Activated naive CD8-positive, alpha-beta T cell (primary cell): ENCODE measurements around the gene OR10P1.
"Not testable (repeated sequence)": the region's sequence is repeated elsewhere in the genome, so short reads cannot be mapped to it uniquely, and the experiment has no call there.

Experiments used
- H3K27ac Mint-ChIP-seq: one replicate; pipeline ENCODE4 v1.8.0; 2021; ENCODE audit warnings: mixed read lengths
- H3K27me3 Mint-ChIP-seq: one replicate; pipeline ENCODE4 v1.8.0; 2021; ENCODE audit warnings: mixed read lengths
- H3K36me3 Mint-ChIP-seq: one replicate; pipeline ENCODE4 v1.8.0; 2021; ENCODE audit warnings: mixed read lengths
- H3K4me1 Mint-ChIP-seq: one replicate; pipeline ENCODE4 v1.8.0; 2021; ENCODE audit warnings: low read depth, mixed read lengths
- H3K4me3 Mint-ChIP-seq: one replicate; pipeline ENCODE4 v1.8.0; 2021; ENCODE audit warnings: mild to moderate bottlenecking, mixed read lengths
- H3K9me3 Mint-ChIP-seq: one replicate; pipeline ENCODE4 v1.8.0; 2021; ENCODE audit warnings: low read depth, mixed read lengths

Gene OR10P1

GRCh38 chr12:55636853-55637252, at the start of gene OR10P1:
TSS of gene OR10P1 (plus strand) at chr12:55636892. CDS start at chr12:55636892, 0 bp downstream.
- Mint-ChIP-seq H3K27me3 (peaks cover 6% of the 10 kb centered on the region), H3K27ac (peak within 1 kb of the TSS; percentile 72), H3K4me1 (peaks cover 14% of the 10 kb centered on the region), H3K9me3 (no peaks in the 10 kb centered on the region), H3K36me3 (peaks cover 2% of the 10 kb centered on the region), H3K4me3 (peak within 1 kb of the TSS; percentile 5)

- H3K27me3 Mint-ChIP-seq, result peaks cover 24% of the 10 kb centered on the region
- H3K36me3 Mint-ChIP-seq, H3K4me3 Mint-ChIP-seq, H3K4me1 Mint-ChIP-seq, H3K27ac Mint-ChIP-seq, H3K9me3 Mint-ChIP-seq: not testable (repeated sequence)
These were observed 46.5 kb upstream of the OR10P1 start for GRCh38 chr12:55590152-55590551.

- Mint-ChIP-seq H3K27me3 (peaks cover 13% of the 10 kb centered on the region), H3K4me1 (no peaks in the 10 kb centered on the region), H3K4me3 (no peak overlapping the region), H3K9me3 (no peaks in the 10 kb centered on the region), H3K27ac (no peak overlapping the region), H3K36me3 (no peaks in the 10 kb centered on the region)
These were observed 28.7 kb upstream of the OR10P1 start for GRCh38 chr12:55607821-55608594.

DNA sequence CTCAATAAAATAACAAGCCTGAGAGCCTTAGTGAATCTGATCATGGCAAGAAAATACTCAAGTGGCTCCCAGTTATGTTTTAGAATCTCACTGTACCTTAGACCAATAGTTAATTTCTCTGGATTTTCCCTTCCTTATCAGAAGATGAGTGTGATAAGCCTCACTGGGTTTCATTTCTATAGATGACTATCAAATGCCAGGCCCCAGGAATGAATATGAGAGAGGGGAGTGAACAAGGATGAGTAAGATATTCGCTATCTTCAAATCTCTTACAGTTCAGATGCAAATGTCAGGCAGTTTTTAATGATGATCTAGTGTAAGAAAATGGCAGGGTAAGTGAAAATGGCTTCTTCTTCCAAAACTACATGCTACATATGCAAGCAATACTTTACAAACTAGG, 26.1 kb upstream of the OR10P1 start:
- Mint-ChIP-seq H3K36me3 (peaks cover 3% of the 10 kb centered on the region), H3K27me3 (peaks cover 10% of the 10 kb centered on the region)

GRCh38 chr12:55612646-55613045, 24.0 kb upstream of the OR10P1 start:
- peaks cover 17% of the 10 kb centered on the region for H3K27me3 Mint-ChIP-seq
- peaks cover 20% of the 10 kb centered on the region for H3K9me3 Mint-ChIP-seq
- H3K4me3 Mint-ChIP-seq, result no peak overlapping the region
- H3K36me3 Mint-ChIP-seq, result peaks cover 8% of the 10 kb centered on the region
- H3K4me1 Mint-ChIP-seq, result no peaks in the 10 kb centered on the region
- no peak overlapping the region for H3K27ac Mint-ChIP-seq

More for the DNA sequence above, 26.1 kb upstream of the OR10P1 start:
- peaks cover 10% of the 10 kb centered on the region for H3K9me3 Mint-ChIP-seq
- H3K4me3 Mint-ChIP-seq, result no peak overlapping the region
- H3K4me1 Mint-ChIP-seq, result no peaks in the 10 kb centered on the region
- no peak overlapping the region for H3K27ac Mint-ChIP-seq

- peaks cover 20% of the 10 kb centered on the region for H3K9me3 Mint-ChIP-seq
- no peak overlapping the region for H3K4me3 Mint-ChIP-seq
- H3K27ac Mint-ChIP-seq, result no peak overlapping the region
- H3K4me1 Mint-ChIP-seq, result peaks cover 4% of the 10 kb centered on the region
- H3K27me3 Mint-ChIP-seq, result peaks cover 16% of the 10 kb centered on the region
- H3K36me3 Mint-ChIP-seq, result peaks cover 8% of the 10 kb centered on the region
These were observed 21.9 kb upstream of the OR10P1 start for GRCh38 chr12:55614764-55615163.

DNA sequence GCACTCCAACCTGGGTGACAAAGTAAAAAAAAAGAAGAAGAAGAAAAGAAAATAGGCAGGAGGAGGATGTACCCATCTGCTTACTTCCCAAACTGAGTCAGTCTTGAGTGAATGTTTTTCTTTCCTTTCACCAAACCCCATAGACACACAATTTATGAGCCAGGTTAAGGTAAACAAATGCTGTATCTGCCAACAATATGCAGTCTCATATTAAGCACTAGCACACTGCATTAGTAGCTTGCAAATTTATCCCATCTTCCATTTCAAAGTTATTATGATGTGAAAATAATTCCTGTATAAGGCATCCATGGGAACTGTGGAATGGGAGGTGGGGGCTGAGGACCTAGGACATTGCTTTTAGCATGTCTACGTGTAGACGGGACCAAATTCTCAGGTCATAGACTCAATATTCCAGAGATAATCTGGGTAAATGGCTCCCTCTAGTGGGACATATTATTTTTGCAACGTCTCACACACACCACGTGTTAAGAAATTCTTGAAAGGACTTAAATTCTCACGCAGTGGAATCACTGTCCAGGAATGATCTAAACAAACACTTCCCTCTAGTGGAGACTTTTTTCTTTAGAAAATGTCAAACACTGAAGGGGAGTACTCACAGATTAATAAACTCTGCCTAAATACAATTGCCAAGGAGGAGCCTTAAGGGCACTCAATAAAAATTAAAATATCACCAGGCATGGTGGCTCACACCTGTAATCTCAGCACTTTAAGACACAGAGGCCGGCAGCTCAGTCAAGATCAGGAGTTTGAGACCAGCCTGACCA, 17.1 kb upstream of the OR10P1 start:
- no peak overlapping the region for H3K4me3 Mint-ChIP-seq

DNA sequence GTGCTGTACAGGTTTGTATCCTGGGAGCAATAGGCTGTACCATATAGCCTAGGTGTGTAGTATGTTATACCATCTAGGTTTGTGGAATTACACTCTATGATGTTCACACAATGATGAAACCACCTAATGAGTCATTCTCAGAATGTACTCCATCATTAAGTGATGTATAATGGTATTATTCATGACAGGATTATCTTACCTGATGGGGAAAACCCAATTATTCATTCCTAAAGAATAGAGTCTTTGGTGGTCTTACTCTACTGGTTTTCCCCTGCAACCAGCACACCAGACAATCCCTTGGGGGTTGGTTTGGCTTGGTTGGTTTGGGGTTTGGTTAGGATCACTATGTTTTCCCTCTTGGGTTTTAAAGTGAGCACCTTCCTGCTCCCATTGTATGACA, 12.6 kb upstream of the OR10P1 start:
- H3K27me3 Mint-ChIP-seq, result peaks cover 6% of the 10 kb centered on the region
- peaks cover 25% of the 10 kb centered on the region for H3K4me1 Mint-ChIP-seq
- no peak overlapping the region for H3K4me3 Mint-ChIP-seq

More for the DNA sequence above, 17.1 kb upstream of the OR10P1 start:
- Mint-ChIP-seq H3K27ac (no peak overlapping the region), H3K27me3 (peaks cover 15% of the 10 kb centered on the region), H3K36me3 (peaks cover 8% of the 10 kb centered on the region), H3K9me3 (peaks cover 20% of the 10 kb centered on the region), H3K4me1 (peaks cover 16% of the 10 kb centered on the region)

GRCh38 chr12:55626154-55626553, 10.5 kb upstream of the OR10P1 start:
- H3K4me1 Mint-ChIP-seq, result peaks cover 27% of the 10 kb centered on the region
- H3K27ac Mint-ChIP-seq, result no peak overlapping the region
- H3K36me3 Mint-ChIP-seq, result no peaks in the 10 kb centered on the region
- peaks cover 3% of the 10 kb centered on the region for H3K27me3 Mint-ChIP-seq
- no peaks in the 10 kb centered on the region for H3K9me3 Mint-ChIP-seq
- H3K4me3 Mint-ChIP-seq, result no peak overlapping the region

More for the DNA sequence above, 12.6 kb upstream of the OR10P1 start:
- Mint-ChIP-seq H3K27ac (no peak overlapping the region), H3K36me3 (no peaks in the 10 kb centered on the region), H3K9me3 (no peaks in the 10 kb centered on the region)

DNA sequence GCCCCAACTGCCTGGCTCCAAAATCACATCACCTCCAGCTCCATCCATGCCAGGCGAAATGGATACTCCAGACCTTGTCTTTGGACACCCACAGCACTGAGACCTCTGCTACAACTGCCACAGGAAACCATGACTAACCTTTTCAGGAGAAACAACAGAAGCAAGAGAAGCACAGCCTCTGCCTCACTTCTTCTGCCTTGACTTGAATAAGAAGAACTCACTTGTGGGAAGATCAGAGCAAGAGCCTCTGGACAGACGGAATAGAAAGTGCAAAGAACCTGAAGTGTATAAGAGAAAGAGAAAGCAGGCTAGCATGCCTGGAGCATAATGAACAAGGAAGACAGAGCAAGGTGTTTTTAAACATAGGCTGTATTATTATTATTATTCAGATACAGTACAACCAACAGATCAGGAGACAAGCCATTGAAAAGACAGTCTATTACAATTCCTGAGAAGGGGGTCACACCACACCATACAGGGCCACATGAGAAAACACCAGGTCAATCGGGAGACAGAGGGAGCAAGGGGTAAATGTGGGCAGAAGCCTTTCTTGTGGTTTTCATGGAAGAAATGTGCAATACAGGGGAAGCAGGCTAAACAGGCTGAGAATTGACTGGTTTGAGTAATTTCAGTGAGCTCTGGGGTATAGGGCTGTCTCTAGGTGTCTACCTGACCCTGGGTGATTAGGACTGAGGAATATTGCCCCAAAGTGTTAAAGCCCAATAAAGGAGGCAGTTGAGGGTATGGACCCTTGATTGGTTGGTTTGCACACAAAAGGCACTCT, 7.4 kb upstream of the OR10P1 start:
- H3K27me3 Mint-ChIP-seq, result peaks cover 1% of the 10 kb centered on the region
- H3K4me1 Mint-ChIP-seq, result peaks cover 20% of the 10 kb centered on the region
- H3K9me3 Mint-ChIP-seq, result no peaks in the 10 kb centered on the region
- peak overlapping the region; percentile 59 for H3K27ac Mint-ChIP-seq
- H3K36me3 Mint-ChIP-seq, result no peaks in the 10 kb centered on the region
- H3K4me3 Mint-ChIP-seq, result peak overlapping the region; percentile 38

DNA sequence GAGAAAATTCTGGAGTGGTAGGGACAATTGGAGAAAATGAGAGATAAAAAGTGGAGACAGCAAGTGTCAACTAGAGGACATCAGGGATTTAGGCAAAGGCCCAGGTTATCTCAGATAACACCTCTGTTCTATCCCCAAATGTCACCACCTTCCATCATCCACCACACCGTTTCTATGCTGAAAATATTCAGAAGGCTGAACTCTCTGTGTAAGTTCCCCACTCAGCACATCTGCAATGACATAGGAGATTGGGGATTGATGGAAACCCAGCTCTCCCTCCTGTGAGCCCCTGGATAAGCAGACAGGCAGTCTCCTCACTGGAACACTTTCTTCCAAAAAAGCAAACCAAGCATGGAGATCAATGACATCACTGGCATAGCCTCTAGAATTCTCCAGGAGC, 5.6 kb upstream of the OR10P1 start:
- H3K4me3 Mint-ChIP-seq, result no peak overlapping the region
- no peaks in the 10 kb centered on the region for H3K36me3 Mint-ChIP-seq
- H3K27ac Mint-ChIP-seq, result no peak overlapping the region
- peaks cover 15% of the 10 kb centered on the region for H3K4me1 Mint-ChIP-seq
- no peaks in the 10 kb centered on the region for H3K9me3 Mint-ChIP-seq
- H3K27me3 Mint-ChIP-seq, result peaks cover 1% of the 10 kb centered on the region

GRCh38 chr12:55631733-55632132, 5.0 kb upstream of the OR10P1 start:
- Mint-ChIP-seq H3K4me3 (no peak overlapping the region), H3K27me3 (peaks cover 2% of the 10 kb centered on the region), H3K9me3 (no peaks in the 10 kb centered on the region), H3K36me3 (no peaks in the 10 kb centered on the region), H3K4me1 (peaks cover 18% of the 10 kb centered on the region), H3K27ac (no peak overlapping the region)

- Mint-ChIP-seq H3K27me3 (peaks cover 6% of the 10 kb centered on the region), H3K27ac (no peak overlapping the region), H3K36me3 (peaks cover 2% of the 10 kb centered on the region), H3K9me3 (no peaks in the 10 kb centered on the region), H3K4me1 (peaks cover 29% of the 10 kb centered on the region), H3K4me3 (no peak overlapping the region)
These were observed 3.5 kb upstream of the OR10P1 start for GRCh38 chr12:55633151-55633550.

GRCh38 chr12:55636116-55636655, 506 bp upstream of the OR10P1 start:
- H3K9me3 Mint-ChIP-seq, result no peaks in the 10 kb centered on the region
- peaks cover 2% of the 10 kb centered on the region for H3K36me3 Mint-ChIP-seq
- H3K4me3 Mint-ChIP-seq, result no peak overlapping the region
- peaks cover 6% of the 10 kb centered on the region for H3K27me3 Mint-ChIP-seq
- no peak overlapping the region for H3K27ac Mint-ChIP-seq
- peaks cover 14% of the 10 kb centered on the region for H3K4me1 Mint-ChIP-seq
